ENCODE results near the gene OR2V1.
A peak's percentile ranks its signal among the peaks of the same experiment; 100 is the strongest.
"Not testable (repeated sequence)": the region's sequence is repeated elsewhere in the genome, so short reads cannot be mapped to it uniquely, and the experiment has no call there.

Gene OR2V1

DNA sequence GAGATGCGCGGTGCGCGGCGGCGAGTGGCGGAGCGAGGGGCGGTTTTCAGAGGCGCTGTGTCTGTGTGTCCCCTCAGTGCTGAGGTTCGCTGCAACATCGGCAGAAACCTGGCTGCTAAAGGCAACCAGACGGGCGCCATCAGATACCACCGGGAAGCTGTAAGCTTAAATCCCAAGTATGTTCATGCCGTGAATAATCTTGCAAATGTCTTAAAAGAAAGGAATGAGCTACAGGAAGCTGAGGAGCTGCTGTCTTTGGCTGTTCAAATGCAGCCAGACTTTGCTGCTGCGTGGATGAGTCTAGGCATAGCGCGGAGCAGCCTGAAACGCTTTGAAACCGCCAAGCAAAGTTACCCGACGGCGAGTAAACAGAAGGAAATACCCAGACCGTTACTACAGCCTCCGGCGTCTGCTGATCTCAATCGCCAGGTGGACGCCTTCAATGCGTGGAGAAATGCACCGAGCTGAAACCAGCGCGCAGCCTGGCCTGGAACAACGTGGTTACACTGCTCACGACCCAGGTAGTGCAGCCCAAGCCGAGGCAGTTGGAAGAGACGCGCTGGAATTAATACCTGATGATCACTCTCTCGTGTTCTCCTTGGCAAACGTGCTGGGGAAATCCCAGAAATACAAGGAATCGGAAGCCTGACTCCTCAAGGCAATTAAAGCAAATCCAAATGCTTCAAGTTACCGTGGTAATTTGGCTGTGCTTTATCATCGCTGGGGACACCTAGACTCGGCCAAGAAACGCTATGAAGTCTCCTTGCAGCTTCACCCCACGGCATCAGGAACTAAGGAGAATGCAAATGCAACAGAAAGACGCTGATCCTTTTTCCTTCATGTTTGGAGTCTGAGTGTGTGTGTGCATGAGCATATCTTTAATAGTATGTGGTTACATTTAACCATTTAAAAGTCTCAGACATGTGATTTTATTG, 15.9 kb downstream of the OR2V1 start:
- no peak for DNase-seq (ENCODE audit: low read depth, low spot score)
- Histone ChIP-seq H3K27ac (no peak overlapping the region), H3K9me3 (ENCODE audit: low read depth, low read length) (no peaks in the 10 kb centered on the region), H3K9ac (ENCODE audit: insufficient read length) (no peak overlapping the region), H3K36me3 (ENCODE audit: insufficient read depth, low read length) (no peaks in the 10 kb centered on the region), H3K4me3 (peak overlapping the region; percentile 17; the same call in 1 of the 2 replicates)
- peak; percentile 65 for TF ChIP-seq EZH2 (IDR thresholded peaks at IDR 0.05)
- no peak for TF ChIP-seq POLR2AphosphoS5 (IDR thresholded peaks at IDR 0.05; ENCODE audit: borderline replicate concordance, low read depth, low read length)

DNA sequence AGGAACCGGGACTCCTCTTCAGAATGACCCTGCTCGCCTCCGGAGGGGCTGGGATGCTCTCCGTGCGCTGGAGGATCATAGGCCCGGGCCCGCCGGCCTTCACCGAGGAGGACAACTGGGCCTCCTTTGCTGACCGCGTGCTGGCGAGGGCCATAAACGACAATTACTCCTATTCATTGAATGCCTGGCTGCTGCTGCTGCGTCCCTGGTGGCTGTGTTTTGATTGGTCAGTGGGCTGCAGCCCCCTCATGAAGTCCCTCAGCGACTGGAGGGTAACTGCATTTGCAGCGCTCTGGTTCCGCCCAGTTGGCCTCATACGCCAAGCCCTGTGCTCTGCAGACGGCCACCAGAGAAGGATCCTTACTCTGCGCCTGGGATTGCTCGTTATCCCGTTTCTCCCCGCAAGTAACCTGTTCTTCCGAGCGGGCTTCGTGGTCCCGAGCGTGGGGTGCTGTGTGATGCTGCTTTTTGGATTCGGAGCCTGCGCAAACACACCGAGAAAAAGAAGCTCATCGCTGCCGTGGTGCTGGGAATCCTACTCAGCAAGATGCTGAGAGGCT, 16.6 kb downstream of the OR2V1 start:
- no peak overlapping the region for H3K4me3 ChIP-seq
- H3K9ac ChIP-seq (ENCODE audit: insufficient read length) = no peak overlapping the region
- H3K27ac ChIP-seq = no peak overlapping the region
- no peak for TF ChIP-seq POLR2AphosphoS5 (IDR thresholded peaks at IDR 0.05; ENCODE audit: borderline replicate concordance, low read depth, low read length)
- TF ChIP-seq EZH2 (IDR thresholded peaks at IDR 0.05) = no peak
- TF ChIP-seq FOXP2 (optimal IDR thresholded peaks at IDR 0.05; ENCODE audit: control extremely low read depth, extremely low read length, insufficient read depth) = no peak
- no peaks in the 10 kb centered on the region for H3K9me3 ChIP-seq (ENCODE audit: low read depth, low read length)
- no peak for DNase-seq (ENCODE audit: low read depth, low spot score)
- no peaks in the 10 kb centered on the region for H3K36me3 ChIP-seq (ENCODE audit: insufficient read depth, low read length)

DNA sequence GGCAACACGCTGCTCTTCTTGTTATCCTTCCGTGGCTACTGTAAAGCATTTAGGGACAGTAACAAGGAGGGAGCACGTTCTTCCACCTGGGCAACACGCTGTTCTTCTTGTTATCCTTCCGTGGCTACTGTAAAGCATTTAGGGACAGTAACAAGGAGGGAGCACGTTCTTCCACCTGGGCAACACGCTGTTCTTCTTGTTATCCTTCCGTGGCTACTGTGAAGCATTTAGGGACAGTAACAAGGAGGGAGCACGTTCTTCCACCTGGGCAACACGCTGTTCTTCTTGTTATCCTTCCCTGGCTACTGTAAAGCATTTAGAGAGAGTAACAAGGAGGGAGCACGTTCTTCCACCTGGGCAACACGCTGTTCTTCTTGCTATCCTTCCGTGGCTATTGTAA, 17.4 kb downstream of the OR2V1 start:
- not testable (repeated sequence) for H3K4me3 ChIP-seq; H3K27ac ChIP-seq; H3K9ac ChIP-seq (ENCODE audit: insufficient read length); H3K9me3 ChIP-seq (ENCODE audit: low read depth, low read length); H3K36me3 ChIP-seq (ENCODE audit: insufficient read depth, low read length); DNase-seq (ENCODE audit: low read depth, low spot score)

DNA sequence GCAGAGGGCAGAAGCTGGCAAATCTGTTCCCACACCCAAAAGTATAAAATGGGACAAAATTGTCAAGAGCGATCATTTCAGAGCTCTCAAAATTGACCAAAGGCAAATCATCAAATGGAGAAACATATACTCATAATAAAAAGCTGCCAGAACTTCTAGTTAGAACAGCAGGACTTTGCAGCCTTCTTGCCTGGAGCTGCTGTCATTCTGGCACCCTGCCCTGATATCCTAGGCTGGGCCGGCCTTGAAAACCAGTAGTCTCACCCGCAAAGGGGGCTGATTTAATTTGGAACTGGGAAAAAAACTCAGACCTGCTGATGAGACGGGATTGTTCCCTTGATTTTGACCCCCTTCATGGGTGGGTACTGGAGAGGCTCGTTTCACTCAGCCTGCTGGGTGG, 18.5 kb downstream of the OR2V1 start:
- Histone ChIP-seq H3K27ac (no peak overlapping the region), H3K9ac (ENCODE audit: insufficient read length) (no peak overlapping the region), H3K9me3 (ENCODE audit: low read depth, low read length) (no peaks in the 10 kb centered on the region), H3K4me3 (no peak overlapping the region), H3K36me3 (ENCODE audit: insufficient read depth, low read length) (no peaks in the 10 kb centered on the region)
- TF ChIP-seq EZH2 (IDR thresholded peaks at IDR 0.05) = no peak
- TF ChIP-seq FOXP2 (optimal IDR thresholded peaks at IDR 0.05; ENCODE audit: control extremely low read depth, extremely low read length, insufficient read depth) = no peak
- TF ChIP-seq POLR2AphosphoS5 (IDR thresholded peaks at IDR 0.05; ENCODE audit: borderline replicate concordance, low read depth, low read length) = no peak
- DNase-seq (ENCODE audit: low read depth, low spot score) = no peak

DNA sequence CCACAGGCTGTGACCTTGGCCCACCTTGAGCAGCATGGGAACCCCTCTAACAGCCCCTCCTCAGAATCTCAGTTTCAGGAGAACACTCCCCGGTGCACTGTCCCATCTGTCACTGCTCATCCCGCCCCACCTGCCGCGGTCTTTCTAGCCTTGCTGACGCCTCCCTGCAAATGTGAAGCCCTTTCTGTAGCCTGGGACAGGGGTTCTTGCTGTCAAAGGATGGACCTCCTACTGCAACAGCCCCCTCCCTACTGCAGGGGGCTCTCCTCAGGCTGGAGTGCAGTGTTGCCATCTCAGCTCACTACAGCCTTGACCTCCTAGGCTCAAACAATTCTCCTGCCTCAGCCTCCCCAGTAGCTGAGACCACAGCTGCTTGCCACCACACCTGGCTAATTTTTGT, 20.0 kb downstream of the OR2V1 start:
- TF ChIP-seq EZH2 (IDR thresholded peaks at IDR 0.05) = no peak
- no peak overlapping the region for H3K4me3 ChIP-seq
- no peaks in the 10 kb centered on the region for H3K36me3 ChIP-seq (ENCODE audit: insufficient read depth, low read length)
- no peak for DNase-seq (ENCODE audit: low read depth, low spot score)
- H3K9me3 ChIP-seq (ENCODE audit: low read depth, low read length) = no peaks in the 10 kb centered on the region
- H3K9ac ChIP-seq (ENCODE audit: insufficient read length) = no peak overlapping the region
- H3K27ac ChIP-seq = no peak overlapping the region

DNA sequence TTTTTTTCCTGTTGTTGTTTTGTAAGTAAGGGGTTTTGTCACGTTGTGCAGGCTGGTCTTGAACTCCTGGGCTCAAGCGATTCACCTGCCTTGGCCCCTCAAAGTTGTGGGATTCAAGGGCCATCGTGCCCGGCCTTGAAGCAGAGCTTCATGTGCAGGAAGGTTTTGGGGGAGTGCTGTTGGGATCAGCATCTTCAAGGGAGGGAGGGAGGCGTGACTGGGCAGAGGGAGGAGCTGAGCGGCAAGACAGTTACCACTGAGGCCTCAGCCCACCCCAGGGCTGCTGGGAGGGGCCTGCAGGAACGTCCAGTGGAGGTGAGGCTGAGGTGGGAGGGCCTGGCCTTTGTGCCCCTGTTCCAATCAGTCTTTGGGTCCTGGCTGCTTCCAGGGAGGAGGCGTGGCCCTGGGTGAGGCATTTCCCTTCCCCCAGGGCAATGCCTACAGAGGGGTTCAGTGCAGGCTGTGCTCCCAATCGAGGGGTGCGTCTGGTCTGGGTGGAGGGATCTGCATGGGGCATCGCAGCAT, 21.4 kb downstream of the OR2V1 start:
- H3K9me3 ChIP-seq (ENCODE audit: low read depth, low read length) = no peaks in the 10 kb centered on the region
- H3K27ac ChIP-seq = no peak overlapping the region
- no peak overlapping the region for H3K9ac ChIP-seq (ENCODE audit: insufficient read length)
- no peak for TF ChIP-seq FOXP2 (optimal IDR thresholded peaks at IDR 0.05; ENCODE audit: control extremely low read depth, extremely low read length, insufficient read depth)
- TF ChIP-seq POLR2AphosphoS5 (IDR thresholded peaks at IDR 0.05; ENCODE audit: borderline replicate concordance, low read depth, low read length) = no peak
- no peak for TF ChIP-seq EZH2 (IDR thresholded peaks at IDR 0.05)
- DNase-seq (ENCODE audit: low read depth, low spot score) = no peak
- no peaks in the 10 kb centered on the region for H3K36me3 ChIP-seq (ENCODE audit: insufficient read depth, low read length)
- no peak overlapping the region for H3K4me3 ChIP-seq

DNA sequence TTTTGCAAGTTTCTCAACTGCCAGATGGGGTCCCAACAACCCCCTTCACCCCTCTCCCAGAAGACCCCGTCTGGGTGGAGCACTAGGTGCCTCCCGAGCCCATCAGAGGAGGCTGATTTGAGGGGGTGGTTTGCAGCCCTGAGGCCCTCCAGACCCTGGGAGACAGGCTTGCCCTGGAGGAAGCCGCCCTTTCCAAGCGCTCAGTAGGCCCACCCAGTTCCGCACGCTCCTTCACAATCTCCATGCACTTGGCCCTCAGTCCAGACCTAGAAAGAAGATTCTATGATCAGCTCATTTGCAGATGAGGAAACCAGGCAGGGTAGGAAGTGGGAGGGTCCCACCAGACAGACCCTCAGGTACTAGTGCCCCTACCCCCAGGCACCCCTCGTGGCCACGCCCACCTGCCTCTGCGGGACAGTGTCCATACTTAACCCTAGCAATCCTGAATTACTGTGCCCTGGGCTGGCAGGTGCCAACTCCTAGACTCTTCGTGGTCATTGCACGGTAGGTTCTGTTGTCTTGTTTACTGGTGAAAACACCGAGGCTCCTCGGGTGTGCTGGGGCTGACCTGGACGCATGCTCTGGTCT, 22.3 kb downstream of the OR2V1 start:
- DNase-seq (ENCODE audit: low read depth, low spot score) = no peak
- Histone ChIP-seq H3K36me3 (ENCODE audit: insufficient read depth, low read length) (no peaks in the 10 kb centered on the region), H3K4me3 (no peak overlapping the region), H3K9ac (ENCODE audit: insufficient read length) (no peak overlapping the region), H3K9me3 (ENCODE audit: low read depth, low read length) (no peaks in the 10 kb centered on the region), H3K27ac (no peak overlapping the region)
- TF ChIP-seq EZH2 (IDR thresholded peaks at IDR 0.05) = no peak
- TF ChIP-seq FOXP2 (optimal IDR thresholded peaks at IDR 0.05; ENCODE audit: control extremely low read depth, extremely low read length, insufficient read depth) = no peak
- no peak for TF ChIP-seq POLR2AphosphoS5 (IDR thresholded peaks at IDR 0.05; ENCODE audit: borderline replicate concordance, low read depth, low read length)

DNA sequence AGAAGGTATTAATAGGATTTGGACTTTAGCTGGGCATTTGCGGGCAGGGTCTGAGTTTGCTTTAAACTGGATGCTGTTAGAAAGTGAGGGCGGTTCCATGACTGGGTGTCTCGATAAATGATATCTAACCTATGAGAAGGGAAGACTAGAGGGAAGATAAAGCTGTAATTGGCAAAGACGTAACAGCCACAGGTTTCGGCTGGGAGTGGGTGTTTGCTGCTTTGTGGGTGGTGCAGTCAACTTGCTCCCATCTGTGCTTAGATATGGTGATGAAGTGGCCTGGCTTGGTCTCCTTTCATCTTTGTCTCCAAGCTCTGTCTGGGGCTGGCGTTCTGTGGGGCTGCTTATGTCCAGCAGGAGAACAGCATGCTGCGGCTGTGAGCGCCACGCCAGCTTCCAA, 23.3 kb downstream of the OR2V1 start:
- Histone ChIP-seq H3K4me3 (no peak overlapping the region), H3K9me3 (ENCODE audit: low read depth, low read length) (no peaks in the 10 kb centered on the region), H3K27ac (no peak overlapping the region), H3K9ac (ENCODE audit: insufficient read length) (no peak overlapping the region), H3K36me3 (ENCODE audit: insufficient read depth, low read length) (no peaks in the 10 kb centered on the region)
- no peak for DNase-seq (ENCODE audit: low read depth, low spot score)
- no peak for TF ChIP-seq EZH2 (IDR thresholded peaks at IDR 0.05)
- TF ChIP-seq FOXP2 (optimal IDR thresholded peaks at IDR 0.05; ENCODE audit: control extremely low read depth, extremely low read length, insufficient read depth) = no peak
- TF ChIP-seq POLR2AphosphoS5 (IDR thresholded peaks at IDR 0.05; ENCODE audit: borderline replicate concordance, low read depth, low read length) = no peak

All from SK-N-MC (cell line).